ENCODE data around the gene AHCYL2. TPM values are rescaled to one million over a fixed set of nuclear protein-coding genes. Genes with fewer than 3 reads are reported as not detected.

Gene AHCYL2
- polyA plus RNA-seq, 3 donors, result 10.7 to 14.6 (median 12.1) TPM

DNA sequence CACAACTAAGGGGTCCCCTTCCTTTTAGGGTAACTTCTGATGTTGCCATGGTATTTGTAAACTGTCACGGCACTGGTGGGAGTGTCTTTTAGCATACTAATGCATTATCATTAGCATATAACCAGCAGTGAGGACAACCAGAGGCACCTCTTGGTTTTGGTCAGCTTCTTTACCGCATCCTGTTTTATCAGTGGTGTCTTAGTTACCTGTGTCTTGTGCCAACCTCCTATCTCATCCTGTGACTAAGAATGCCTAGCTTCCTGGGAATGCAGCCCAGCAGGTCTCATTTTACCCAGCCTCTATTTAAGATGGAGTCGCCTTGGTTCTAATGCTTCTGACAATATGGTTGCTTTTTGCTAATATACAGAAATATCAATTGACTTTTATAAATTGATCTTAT, 54.9 kb downstream of the AHCYL2 start:
- H4K20me1 ChIP-seq (ENCODE audit: insufficient read depth, low read length), result no peaks in the 10 kb centered on the region
- no peaks in the 10 kb centered on the region for H3K27me3 ChIP-seq (ENCODE audit: control insufficient read depth in 2 of 2, insufficient read depth in 2 of 2, low read length in 2 of 2)
- H3K4me3 ChIP-seq (replicated peaks in 1 of 3; ENCODE audit: low read depth in 2 of 3, low read length in 3 of 3), result no peak overlapping the region
- Mint-ChIP-seq H3K4me1 (peaks cover 5% of the 10 kb centered on the region), H3K36me3 (peaks cover 13 to 17% of the 10 kb centered on the region in 2 donors), H3K27ac (peak overlapping the region in 1 of 7 donors; percentile 21), H3K27me3 (ENCODE audit: low read depth in 3 of 3) (peaks cover 0 to 1% (median 0%) of the 10 kb centered on the region in 3 donors), H3K4me3 (no peak overlapping the region), H3K9me3 (no peaks in the 10 kb centered on the region)
- no peaks in the 10 kb centered on the region for H3K36me3 ChIP-seq (replicated peaks in 1 of 2; ENCODE audit: control insufficient read depth in 1 of 2, insufficient read depth in 2 of 2, low read length in 2 of 2)
- no peak overlapping the region for H2AFZ ChIP-seq (ENCODE audit: insufficient read depth, low read depth, low read length, poor library complexity, severe bottlenecking)
- no CpG with 5 or more reads among the region's 3 CpGs for WGBS (ENCODE audit: insufficient coverage)
- no peak overlapping the region for H3K9ac ChIP-seq (ENCODE audit: insufficient read depth, low read length, poor library complexity, severe bottlenecking)
- TF ChIP-seq, protein P1, sequence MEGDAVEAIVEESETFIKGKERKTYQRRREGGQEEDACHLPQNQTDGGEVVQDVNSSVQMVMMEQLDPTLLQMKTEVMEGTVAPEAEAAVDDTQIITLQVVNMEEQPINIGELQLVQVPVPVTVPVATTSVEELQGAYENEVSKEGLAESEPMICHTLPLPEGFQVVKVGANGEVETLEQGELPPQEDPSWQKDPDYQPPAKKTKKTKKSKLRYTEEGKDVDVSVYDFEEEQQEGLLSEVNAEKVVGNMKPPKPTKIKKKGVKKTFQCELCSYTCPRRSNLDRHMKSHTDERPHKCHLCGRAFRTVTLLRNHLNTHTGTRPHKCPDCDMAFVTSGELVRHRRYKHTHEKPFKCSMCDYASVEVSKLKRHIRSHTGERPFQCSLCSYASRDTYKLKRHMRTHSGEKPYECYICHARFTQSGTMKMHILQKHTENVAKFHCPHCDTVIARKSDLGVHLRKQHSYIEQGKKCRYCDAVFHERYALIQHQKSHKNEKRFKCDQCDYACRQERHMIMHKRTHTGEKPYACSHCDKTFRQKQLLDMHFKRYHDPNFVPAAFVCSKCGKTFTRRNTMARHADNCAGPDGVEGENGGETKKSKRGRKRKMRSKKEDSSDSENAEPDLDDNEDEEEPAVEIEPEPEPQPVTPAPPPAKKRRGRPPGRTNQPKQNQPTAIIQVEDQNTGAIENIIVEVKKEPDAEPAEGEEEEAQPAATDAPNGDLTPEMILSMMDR (IDR thresholded peaks at IDR 0.05), result no peak
- DNase-seq, result no peak
- H3K4me1 ChIP-seq (ENCODE audit: control insufficient read depth in 1 of 2, insufficient read depth in 2 of 2, low read length in 2 of 2), result peaks cover 0 to 3% of the 10 kb centered on the region in 2 donors
- intact Hi-C loops (cut with micrococcal nuclease), result no loop called here
- no peaks in the 10 kb centered on the region for H3K9me3 ChIP-seq (replicated peaks in 1 of 2; ENCODE audit: control insufficient read depth in 1 of 2, insufficient read depth in 1 of 2, low read length in 2 of 2)
- H3K79me2 ChIP-seq (ENCODE audit: insufficient read depth, low read length), result no peaks in the 10 kb centered on the region
- no peak overlapping the region for H3K27ac ChIP-seq (ENCODE audit: low read depth in 1 of 2, low read length in 2 of 2)
- no peak overlapping the region for H3K4me2 ChIP-seq (replicated peaks; ENCODE audit: extremely low read depth, low read length, poor library complexity, severe bottlenecking)

DNA sequence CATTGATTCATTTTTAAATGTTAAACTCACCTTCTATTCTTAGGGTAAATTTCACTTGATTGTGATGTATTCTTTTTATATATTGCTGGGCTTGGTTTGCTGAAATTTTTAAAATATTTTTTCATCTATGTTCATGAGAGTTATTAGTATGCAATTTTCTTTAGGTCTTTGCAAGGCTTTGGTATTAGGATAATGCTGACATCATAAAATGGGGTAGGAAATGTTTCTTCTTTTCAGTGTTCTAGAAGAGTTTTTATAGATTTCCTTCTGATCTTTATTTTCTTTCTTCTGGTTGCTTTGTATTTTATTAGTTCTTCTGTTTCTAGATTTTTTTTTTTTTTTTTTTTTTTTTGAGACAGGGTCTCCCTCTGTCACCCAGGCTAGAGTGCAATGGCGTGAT, 56.3 kb downstream of the AHCYL2 start:
- DNase-seq, result no peak
- H3K27ac Mint-ChIP-seq, result peak overlapping the region in 1 of 7 donors; percentile 32

More for the DNA sequence above, 56.3 kb downstream of the AHCYL2 start:
- no peaks in the 10 kb centered on the region for H3K79me2 ChIP-seq (ENCODE audit: insufficient read depth, low read length)
- Mint-ChIP-seq H3K9me3 (no peaks in the 10 kb centered on the region), H3K27me3 (ENCODE audit: low read depth in 3 of 3) (peaks cover 0 to 1% (median 0%) of the 10 kb centered on the region in 3 donors), H3K4me3 (no peak overlapping the region), H3K36me3 (peaks cover 13 to 18% of the 10 kb centered on the region in 2 donors), H3K4me1 (peaks cover 5% of the 10 kb centered on the region)
- H2AFZ ChIP-seq (ENCODE audit: insufficient read depth, low read depth, low read length, poor library complexity, severe bottlenecking), result no peak overlapping the region
- no CpG with 5 or more reads among the region's 1 CpG for WGBS (ENCODE audit: insufficient coverage)
- H3K27me3 ChIP-seq (ENCODE audit: control insufficient read depth in 2 of 2, insufficient read depth in 2 of 2, low read length in 2 of 2), result no peaks in the 10 kb centered on the region
- no peaks in the 10 kb centered on the region for H3K36me3 ChIP-seq (replicated peaks in 1 of 2; ENCODE audit: control insufficient read depth in 1 of 2, insufficient read depth in 2 of 2, low read length in 2 of 2)
- H3K4me3 ChIP-seq (replicated peaks in 1 of 3; ENCODE audit: low read depth in 2 of 3, low read length in 3 of 3), result no peak overlapping the region
- intact Hi-C loops (cut with micrococcal nuclease), result no loop called here
- TF ChIP-seq, protein P1 (IDR thresholded peaks at IDR 0.05), result no peak
- H4K20me1 ChIP-seq (ENCODE audit: insufficient read depth, low read length), result no peaks in the 10 kb centered on the region
- H3K27ac ChIP-seq (ENCODE audit: low read depth in 1 of 2, low read length in 2 of 2), result no peak overlapping the region
- H3K4me1 ChIP-seq (ENCODE audit: control insufficient read depth in 1 of 2, insufficient read depth in 2 of 2, low read length in 2 of 2), result peaks cover 0 to 3% of the 10 kb centered on the region in 2 donors
- no peaks in the 10 kb centered on the region for H3K9me3 ChIP-seq (replicated peaks in 1 of 2; ENCODE audit: control insufficient read depth in 1 of 2, insufficient read depth in 1 of 2, low read length in 2 of 2)
- H3K9ac ChIP-seq (ENCODE audit: insufficient read depth, low read length, poor library complexity, severe bottlenecking), result no peak overlapping the region
- H3K4me2 ChIP-seq (replicated peaks; ENCODE audit: extremely low read depth, low read length, poor library complexity, severe bottlenecking), result no peak overlapping the region
